GM23248 (cell line): ENCODE measurements around the gene JMJD1C. TPM values are rescaled to one million over a fixed set of nuclear protein-coding genes. Genes with fewer than 3 reads are reported as not detected.

ENCODE experiments used
- DNase-seq: peaks from one replicate; pipeline ENCODE4 v3.0.0-alpha.2; 2015
- H2AFZ ChIP-seq: fragments of 200-600 bp; sonication (generic); 2 replicates; pipeline ENCODE4 v1.6.1; 2016; ENCODE audit warnings: antibody characterized with exemption
- H3F3A ChIP-seq: fragments of 200-600 bp; sonication (generic); 2 replicates; pipeline ENCODE4 v1.6.1; 2016; ENCODE audit warnings: mild to moderate bottlenecking, antibody characterized with exemption, mixed run types; ENCODE audit not compliant: insufficient read depth
- H3K27ac ChIP-seq: fragments of 200-600 bp; sonication (generic); 2 replicates; pipeline ENCODE4 v1.5.1; 2016; ENCODE audit warnings: mild to moderate bottlenecking
- H3K27me3 ChIP-seq: fragments of 200-600 bp; sonication (generic); replicated peaks from 2 replicates; pipeline ENCODE4 v1.6.1; 2016; ENCODE audit warnings: mild to moderate bottlenecking; ENCODE audit not compliant: insufficient read depth
- H3K36me3 ChIP-seq: fragments of 200-600 bp; sonication (generic); 2 replicates; pipeline ENCODE4 v1.6.1; 2016; ENCODE audit warnings: low read depth, mild to moderate bottlenecking
- H3K4me1 ChIP-seq: fragments of 200-600 bp; sonication (generic); 2 replicates; pipeline ENCODE4 v1.6.1; 2016; ENCODE audit warnings: mild to moderate bottlenecking; ENCODE audit not compliant: insufficient read depth
- H3K4me2 ChIP-seq: fragments of 200-600 bp; sonication (generic); one replicate; pipeline ENCODE4 v1.6.1; 2016; ENCODE audit warnings: mild to moderate bottlenecking; ENCODE audit not compliant: unreplicated experiment
- H3K4me3 ChIP-seq: fragments of 200-600 bp; sonication (generic); 2 replicates; pipeline ENCODE4 v1.5.1; 2016; ENCODE audit warnings: mild to moderate bottlenecking
- H3K79me2 ChIP-seq: fragments of 200-600 bp; sonication (generic); 2 replicates; pipeline ENCODE4 v1.6.1; 2016; ENCODE audit warnings: mild to moderate bottlenecking; ENCODE audit not compliant: insufficient read depth
- H3K9ac ChIP-seq: fragments of 200-600 bp; sonication (generic); 2 replicates; pipeline ENCODE4 v1.6.1; 2016; ENCODE audit warnings: mild to moderate bottlenecking
- H3K9me2 ChIP-seq: fragments of 200-600 bp; sonication (generic); 2 replicates; pipeline ENCODE4 v1.6.1; 2016; ENCODE audit warnings: mixed run types, mild to moderate bottlenecking, moderate library complexity; ENCODE audit not compliant: insufficient read depth
- H3K9me3 ChIP-seq: fragments of 200-600 bp; sonication (generic); one replicate; pipeline ENCODE4 v1.6.1; 2017; ENCODE audit warnings: low read depth
- H4K20me1 ChIP-seq: fragments of 200-600 bp; sonication (generic); 2 replicates; pipeline ENCODE4 v1.6.0; 2016; ENCODE audit not compliant: insufficient read depth
- EZH2 ChIP-seq: fragments of 200-600 bp; sonication (generic); IDR thresholded peaks from 2 replicates; pipeline ENCODE4 v1.6.1; 2018; ENCODE audit warnings: antibody characterized with exemption, mild to moderate bottlenecking; ENCODE audit not compliant: insufficient read depth, poor library complexity, severe bottlenecking
- EZH2phosphoT487 ChIP-seq: fragments of 200-600 bp; sonication (generic); IDR thresholded peaks from 2 replicates; pipeline ENCODE4 v1.6.1; 2018; ENCODE audit warnings: antibody characterized with exemption, moderate library complexity, mild to moderate bottlenecking, low read depth; ENCODE audit not compliant: insufficient read depth
- WGBS, 2 experiments: methylation state at CpG; one replicate each; pipeline ENCODE4 v1.1.6; 2015 to 2017; ENCODE audit warnings: low lambda C conversion rate in 2 of 2, low coverage in 1 of 2; ENCODE audit errors: missing lambda C conversion rate in 2 of 2; 5-methylcytosine and 5-hydroxymethylcytosine counted together
- in situ Hi-C: fragments of 300-500 bp; cut with MboI; formaldehyde crosslinking; loops from 2 replicates; pipeline ENCODE4 v1.15.0; 2020
- polyA plus RNA-seq: library from polyadenylated mRNA; unstranded; fragments of >200 nt; fragmentation: Nextera tagmentation; extraction: Ambion mirVana; gene quantifications from 2 replicates; pipeline ENCODE4 v1.2.1, GENCODE V29; 2016
- total RNA-seq: library from RNA; depleted of rRNA; stranded (reverse); fragments of >200 nt; shearing (Covaris generic); gene quantifications from 2 replicates; pipeline ENCODE4 v1.2.3, GENCODE V29; 2014

The JMJD1C gene
- total and polyA plus RNA-seq, 2 experiments from 2014 or later: 34.6 to 74.3 TPM

- no peak overlapping the region for H3K9ac ChIP-seq
- H3K9me2 ChIP-seq: no peaks in the 10 kb centered on the region
- no peaks in the 10 kb centered on the region for H3K27me3 ChIP-seq
- H3K4me1 ChIP-seq: no peaks in the 10 kb centered on the region
- no peaks in the 10 kb centered on the region for H3K36me3 ChIP-seq
- in situ Hi-C loops: no loop called here
- 96 to 98% methylated on average over 2 of the region's 2 CpGs for WGBS, 2 experiments
- no peaks in the 10 kb centered on the region for H3K9me3 ChIP-seq
- no peak overlapping the region for H3K4me3 ChIP-seq
- no peaks in the 10 kb centered on the region for H4K20me1 ChIP-seq
- TF ChIP-seq EZH2phosphoT487: no peak
- no peak for TF ChIP-seq EZH2
- H3K4me2 ChIP-seq: no peak overlapping the region
- no peak overlapping the region for H2AFZ ChIP-seq
- H3F3A ChIP-seq: no peaks in the 10 kb centered on the region
- DNase-seq: no peak
- H3K79me2 ChIP-seq: peaks cover 98% of the 10 kb centered on the region
- H3K27ac ChIP-seq: no peak overlapping the region
These were observed 141.3 kb downstream of the JMJD1C start for GRCh38 chr10:63324495-63324854.

GRCh38 chr10:63323701-63324494 is 141.9 kb downstream of the JMJD1C start:
- in situ Hi-C loops: no loop called here
- no peaks in the 10 kb centered on the region for H3K27me3 ChIP-seq
- H3K4me3 ChIP-seq: no peak overlapping the region
- no peak overlapping the region for H2AFZ ChIP-seq
- H3K9ac ChIP-seq: no peak overlapping the region
- H3K9me3 ChIP-seq: no peaks in the 10 kb centered on the region
- 86 to 93% methylated on average over 6 of the region's 6 CpGs for WGBS, 2 experiments
- H3K27ac ChIP-seq: no peak overlapping the region
- H3F3A ChIP-seq: no peaks in the 10 kb centered on the region
- no peak overlapping the region for H3K4me2 ChIP-seq
- no peak for DNase-seq
- H3K36me3 ChIP-seq: no peaks in the 10 kb centered on the region
- peaks cover 98% of the 10 kb centered on the region for H3K79me2 ChIP-seq
- H4K20me1 ChIP-seq: no peaks in the 10 kb centered on the region
- H3K4me1 ChIP-seq: no peaks in the 10 kb centered on the region
- H3K9me2 ChIP-seq: no peaks in the 10 kb centered on the region
- no peak for TF ChIP-seq EZH2
- no peak for TF ChIP-seq EZH2phosphoT487

GRCh38 chr10:63320683-63321082 is 145.1 kb downstream of the JMJD1C start:
- peaks cover 98% of the 10 kb centered on the region for H3K79me2 ChIP-seq
- H3K9me3 ChIP-seq: no peaks in the 10 kb centered on the region
- H4K20me1 ChIP-seq: no peaks in the 10 kb centered on the region
- H3K9me2 ChIP-seq: no peaks in the 10 kb centered on the region
- in situ Hi-C loops: no loop called here
- no peaks in the 10 kb centered on the region for H3K4me1 ChIP-seq
- no peak overlapping the region for H3K9ac ChIP-seq
- H3F3A ChIP-seq: no peaks in the 10 kb centered on the region
- H3K4me3 ChIP-seq: no peak overlapping the region
- H3K27me3 ChIP-seq: no peaks in the 10 kb centered on the region
- no peak for TF ChIP-seq EZH2phosphoT487
- no peak for TF ChIP-seq EZH2
- WGBS, 2 experiments: 100% methylated on average over 1 of the region's 1 CpG
- no peak overlapping the region for H3K27ac ChIP-seq
- no peak overlapping the region for H3K4me2 ChIP-seq
- no peak overlapping the region for H2AFZ ChIP-seq
- H3K36me3 ChIP-seq: no peaks in the 10 kb centered on the region
- no peak for DNase-seq

- H2AFZ ChIP-seq: no peak overlapping the region
- no peaks in the 10 kb centered on the region for H3K27me3 ChIP-seq
- H3K4me2 ChIP-seq: no peak overlapping the region
- DNase-seq: no peak
- H3K4me3 ChIP-seq: no peak overlapping the region
- H3K4me1 ChIP-seq: no peaks in the 10 kb centered on the region
- no peaks in the 10 kb centered on the region for H3K36me3 ChIP-seq
- in situ Hi-C loops: no loop called here
- H3K9me2 ChIP-seq: no peaks in the 10 kb centered on the region
- H3F3A ChIP-seq: no peaks in the 10 kb centered on the region
- no peaks in the 10 kb centered on the region for H4K20me1 ChIP-seq
- H3K27ac ChIP-seq: no peak overlapping the region
- peaks cover 98% of the 10 kb centered on the region for H3K79me2 ChIP-seq
- H3K9me3 ChIP-seq: no peaks in the 10 kb centered on the region
- H3K9ac ChIP-seq: no peak overlapping the region
- 86 to 96% methylated on average over 3 of the region's 3 CpGs for WGBS, 2 experiments
- TF ChIP-seq EZH2phosphoT487 (no peak), EZH2 (no peak)
These were observed 146.5 kb downstream of the JMJD1C start for GRCh38 chr10:63319231-63319630.
